A204.1 (cell line): ENCODE measurements around the gene IFITM2.
A peak's percentile ranks its signal among the peaks of the same experiment; 100 is the strongest.
"Not testable (repeated sequence)": the region's sequence is repeated elsewhere in the genome, so short reads cannot be mapped to it uniquely, and the experiment has no call there.

Source experiments
- FAIRE-seq: peaks from 2 replicates; lab custom pipeline; 2012; peaks lifted over from hg19 to GRCh38; lab: Jason Lieb, UNC

Gene IFITM2

DNA sequence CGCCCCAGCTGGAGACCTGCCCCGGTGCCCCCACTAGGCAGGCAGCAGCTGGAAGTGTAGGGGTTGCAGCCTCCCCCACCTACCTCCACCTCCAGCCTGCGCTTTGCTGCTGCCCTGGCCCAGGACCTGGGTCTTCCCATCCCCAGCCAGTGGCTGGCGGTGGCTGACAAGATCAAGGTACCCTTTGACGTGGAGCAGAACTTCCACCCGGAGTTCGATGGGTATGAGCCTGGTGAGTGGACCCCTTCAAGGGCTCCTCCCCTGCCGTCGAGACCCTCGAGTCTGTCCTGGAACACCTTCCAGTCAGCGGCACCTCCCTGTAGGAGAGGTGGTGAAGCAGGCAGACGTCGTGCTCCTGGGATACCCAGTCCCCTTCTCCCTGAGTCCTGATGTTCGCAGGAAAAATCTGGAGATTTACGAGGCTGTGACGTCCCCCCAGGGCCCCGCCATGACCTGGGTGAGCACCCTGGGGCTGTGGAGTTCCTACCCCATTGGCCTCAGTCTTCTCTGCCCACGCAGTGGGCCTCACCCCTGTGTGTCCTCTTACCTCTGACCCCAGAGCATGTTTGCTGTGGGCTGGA lies 14.3 kb upstream of the IFITM2 start:
- no peak for FAIRE-seq

GRCh38 chr11:293852-294661 lies 13.6 kb upstream of the IFITM2 start:
- FAIRE-seq: no peak

GRCh38 chr11:294780-295179 lies 12.8 kb upstream of the IFITM2 start:
- no peak for FAIRE-seq

DNA sequence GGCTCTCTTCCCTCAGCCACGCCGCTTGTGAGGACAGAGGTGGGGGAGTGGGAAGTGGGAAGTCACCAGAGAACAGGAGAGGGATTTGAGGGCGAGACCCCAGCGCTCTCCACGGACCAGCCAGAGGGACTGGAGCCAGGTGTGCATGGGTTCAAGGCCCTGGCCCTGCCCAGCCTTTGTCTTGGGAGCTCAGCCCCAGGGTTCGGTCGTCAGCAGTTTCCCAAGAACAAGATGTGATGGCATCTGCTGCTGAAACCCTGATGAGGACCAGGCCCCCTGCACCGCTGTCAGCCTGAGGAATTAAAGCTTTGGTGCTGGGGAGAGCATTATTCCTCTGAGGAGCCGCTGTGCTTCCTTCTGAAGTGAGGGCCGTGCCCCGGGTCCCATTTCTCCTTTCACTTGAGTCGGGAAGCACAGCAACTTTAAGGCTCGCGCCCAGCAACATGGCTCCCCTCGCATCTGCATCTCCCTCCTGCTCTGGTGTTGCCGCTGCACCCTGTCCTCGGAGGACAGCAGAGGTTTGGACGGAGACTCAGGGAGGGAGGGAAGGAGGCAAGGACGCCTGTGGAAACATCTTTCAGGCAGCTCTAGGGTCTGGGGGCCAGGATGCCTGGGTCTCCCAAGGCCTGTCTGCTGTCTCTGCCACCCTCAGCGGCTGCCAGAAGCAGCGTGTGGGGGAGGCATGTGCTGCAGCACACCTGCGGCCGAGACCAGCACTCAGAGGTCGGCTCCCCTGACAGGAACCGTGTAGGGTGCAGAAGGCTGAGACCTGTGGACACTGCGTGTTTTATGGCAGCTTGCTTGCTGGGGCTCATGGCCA lies 12.1 kb upstream of the IFITM2 start:
- no peak for FAIRE-seq

- no peak for FAIRE-seq
Observed at GRCh38 chr11:296171-297050, 11.2 kb upstream of the IFITM2 start.

DNA sequence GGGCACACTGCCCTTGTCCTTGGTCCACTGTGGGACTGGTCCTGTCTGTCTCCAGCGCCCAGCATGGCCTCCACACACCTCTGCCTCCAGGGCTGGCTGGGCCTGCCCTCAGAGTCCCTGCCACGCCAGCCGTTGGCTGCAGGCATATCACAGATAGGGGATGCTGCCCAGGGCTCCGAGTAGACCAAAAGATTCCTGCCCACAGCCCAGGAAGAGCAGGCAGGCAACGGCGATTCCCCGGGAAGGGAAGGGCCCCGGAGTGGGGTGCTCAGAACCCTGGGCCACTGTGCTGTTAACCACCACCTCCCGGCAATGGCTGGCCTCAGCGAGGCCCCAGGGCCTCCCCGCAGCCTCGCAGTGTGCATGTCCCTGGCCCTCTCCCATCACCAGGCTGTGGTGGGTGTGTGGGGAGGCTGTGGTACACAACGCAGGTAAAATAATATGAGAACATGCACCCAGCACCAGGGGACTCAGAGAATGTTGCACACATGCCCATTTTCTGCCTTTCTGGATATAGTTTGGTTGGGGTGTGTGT lies 10.5 kb upstream of the IFITM2 start:
- no peak for FAIRE-seq

DNA sequence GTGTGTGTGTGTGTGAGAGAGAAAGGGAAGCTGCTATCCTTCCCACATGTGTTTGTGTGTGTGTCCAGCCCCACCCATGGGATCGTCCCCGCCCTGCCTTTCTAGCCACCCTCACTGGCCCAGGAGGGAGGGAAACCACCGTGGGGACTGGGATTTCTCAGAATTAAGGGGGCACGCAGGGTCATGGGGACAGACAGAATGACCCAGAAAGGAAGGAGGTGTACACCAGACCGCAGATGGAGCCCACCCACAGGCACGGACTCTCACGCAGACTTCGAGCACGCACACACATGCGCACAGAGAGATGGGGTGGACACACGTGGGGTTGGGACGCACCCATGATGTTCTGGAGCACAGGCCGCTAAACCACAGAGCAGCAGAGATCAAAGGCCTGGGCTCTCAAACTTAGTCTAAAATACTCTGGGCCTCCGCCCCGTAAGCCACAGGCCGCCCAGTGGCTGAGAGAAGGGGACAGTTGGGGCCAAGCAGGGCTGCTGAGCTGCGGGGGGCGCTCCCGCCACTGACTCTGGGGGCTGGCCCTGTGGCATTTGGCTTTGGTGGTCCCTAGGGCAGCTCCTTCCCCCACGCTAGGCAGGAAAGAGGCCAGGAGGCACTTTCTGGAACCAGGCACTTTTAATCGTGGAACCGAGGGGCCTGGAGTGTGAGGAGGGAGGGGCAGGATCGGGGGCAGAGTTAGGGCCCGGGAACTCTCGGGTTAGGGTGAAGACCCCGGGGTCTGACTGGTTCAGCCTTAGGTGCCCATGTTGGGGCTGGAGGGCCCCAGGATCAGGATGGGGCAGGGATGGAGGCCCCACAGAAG lies 9.8 kb upstream of the IFITM2 start:
- FAIRE-seq: no peak

DNA sequence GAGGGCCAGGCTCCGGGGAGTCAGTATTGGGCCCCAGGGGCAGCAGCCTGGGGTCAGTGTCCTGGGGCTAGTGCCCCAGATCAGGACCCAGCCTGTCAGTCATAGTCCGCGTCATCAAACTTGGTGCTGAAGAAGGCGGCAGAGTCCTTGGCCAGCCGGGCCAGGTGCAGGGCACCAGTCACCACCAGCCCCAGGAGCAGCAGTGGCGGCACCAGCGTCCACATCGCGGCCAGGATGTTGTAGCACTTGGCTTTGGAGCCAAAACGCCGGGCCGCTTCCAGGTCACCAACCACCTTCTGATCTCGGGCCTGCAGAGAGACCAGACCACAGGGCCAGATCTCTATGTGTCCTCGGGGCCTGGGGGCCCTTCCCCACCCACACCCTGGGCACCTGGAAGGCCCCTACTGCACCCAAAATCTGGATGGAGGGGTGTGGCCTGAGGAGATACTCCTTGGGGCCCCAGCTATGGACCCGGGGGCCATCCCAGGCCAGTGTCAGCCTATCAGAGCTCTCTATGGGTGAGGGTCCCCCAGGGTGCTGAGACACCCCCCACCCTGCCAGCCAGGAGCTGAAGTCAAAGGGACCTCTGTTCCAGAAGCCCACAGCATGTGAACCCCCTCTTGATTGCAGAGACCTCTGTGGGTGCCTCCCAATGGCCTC lies 9.1 kb upstream of the IFITM2 start:
- FAIRE-seq: no peak

DNA sequence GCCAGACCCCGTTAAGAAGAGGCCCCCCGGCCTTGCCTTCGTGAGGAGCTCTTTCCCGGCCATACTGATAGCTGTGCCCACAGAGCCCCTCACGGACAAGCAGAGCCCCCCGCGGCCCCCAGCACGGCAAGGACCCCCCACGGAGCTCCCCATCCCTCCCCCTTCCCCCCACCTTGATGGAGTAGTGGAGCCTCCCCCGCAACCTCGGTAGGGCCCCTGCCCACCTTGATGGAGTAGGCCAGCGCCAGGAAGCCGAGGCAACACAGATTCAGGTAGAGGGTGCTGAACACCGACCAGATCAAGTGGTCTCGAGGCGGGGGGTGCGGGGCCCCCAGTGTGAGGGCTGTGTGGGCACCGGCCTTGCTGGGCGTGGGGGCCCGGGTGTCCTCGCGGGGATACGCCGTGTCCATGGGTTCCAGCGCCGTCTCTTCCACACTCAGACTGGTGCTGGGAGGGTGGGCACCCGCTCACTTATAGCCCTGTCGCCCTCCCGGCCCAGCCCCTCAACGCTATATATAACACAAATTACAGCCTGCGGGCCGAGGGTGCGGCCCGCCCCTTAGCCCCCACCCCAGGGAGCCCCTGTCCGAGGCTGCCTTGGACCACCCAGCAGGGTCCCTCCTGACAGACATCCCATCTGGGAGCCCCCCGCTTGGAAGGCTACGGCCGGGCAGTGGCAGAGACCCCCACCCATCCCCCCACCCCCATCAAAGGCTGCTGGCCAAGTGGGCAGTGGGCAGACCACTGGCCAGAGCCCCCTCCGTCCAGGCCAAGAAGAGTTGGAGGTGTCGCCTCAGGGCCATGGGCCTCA lies 8.3 kb upstream of the IFITM2 start, which contains the start of gene IFITM5:
IFITM5 (minus strand) TSS at position 446 of the 811 bp plus-strand sequence; CDS start at position 410, 36 bp downstream.
- FAIRE-seq: no peak

DNA sequence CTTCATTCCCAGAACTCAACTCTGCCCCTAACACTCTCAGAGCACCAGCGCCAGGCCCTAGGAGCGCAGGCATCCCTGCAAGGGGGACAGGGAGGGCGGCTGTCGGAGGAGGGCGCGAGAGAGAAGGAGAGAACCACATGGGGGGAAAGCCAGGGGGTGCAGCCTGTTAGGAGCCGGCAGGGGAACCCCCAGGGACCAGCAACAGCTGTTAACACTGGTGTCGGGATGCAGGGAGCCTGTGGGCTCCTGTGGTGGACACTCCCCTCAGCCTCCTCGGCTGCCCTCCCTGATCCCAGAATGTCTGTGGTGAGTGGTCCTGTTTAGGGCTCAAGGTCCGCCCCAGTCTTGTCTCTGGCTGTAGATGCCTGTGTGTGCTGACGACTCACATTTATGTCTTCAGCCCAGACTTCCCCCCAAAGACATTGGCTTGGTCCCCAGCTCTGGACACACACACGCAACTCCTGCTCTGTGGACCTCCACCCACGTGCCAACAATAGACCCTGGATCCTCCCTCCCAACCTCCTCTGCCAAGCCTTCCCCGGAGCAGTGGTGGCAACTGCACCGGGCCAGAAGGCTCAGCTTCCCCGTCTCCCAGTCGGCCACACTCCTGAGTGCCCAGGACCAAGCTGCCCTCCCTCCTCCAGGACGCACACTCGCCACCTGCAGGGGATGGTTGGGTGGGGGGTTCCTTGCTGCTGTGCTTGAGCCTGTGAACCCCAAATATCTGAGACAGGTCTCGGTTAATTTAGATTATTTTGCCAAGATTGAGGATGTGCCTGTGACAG lies 7.5 kb upstream of the IFITM2 start:
- no peak for FAIRE-seq

- no peak for FAIRE-seq
Observed at GRCh38 chr11:303363-303762, 4.3 kb upstream of the IFITM2 start.

- no peak for FAIRE-seq
Observed at GRCh38 chr11:304061-304506, 3.5 kb upstream of the IFITM2 start.

DNA sequence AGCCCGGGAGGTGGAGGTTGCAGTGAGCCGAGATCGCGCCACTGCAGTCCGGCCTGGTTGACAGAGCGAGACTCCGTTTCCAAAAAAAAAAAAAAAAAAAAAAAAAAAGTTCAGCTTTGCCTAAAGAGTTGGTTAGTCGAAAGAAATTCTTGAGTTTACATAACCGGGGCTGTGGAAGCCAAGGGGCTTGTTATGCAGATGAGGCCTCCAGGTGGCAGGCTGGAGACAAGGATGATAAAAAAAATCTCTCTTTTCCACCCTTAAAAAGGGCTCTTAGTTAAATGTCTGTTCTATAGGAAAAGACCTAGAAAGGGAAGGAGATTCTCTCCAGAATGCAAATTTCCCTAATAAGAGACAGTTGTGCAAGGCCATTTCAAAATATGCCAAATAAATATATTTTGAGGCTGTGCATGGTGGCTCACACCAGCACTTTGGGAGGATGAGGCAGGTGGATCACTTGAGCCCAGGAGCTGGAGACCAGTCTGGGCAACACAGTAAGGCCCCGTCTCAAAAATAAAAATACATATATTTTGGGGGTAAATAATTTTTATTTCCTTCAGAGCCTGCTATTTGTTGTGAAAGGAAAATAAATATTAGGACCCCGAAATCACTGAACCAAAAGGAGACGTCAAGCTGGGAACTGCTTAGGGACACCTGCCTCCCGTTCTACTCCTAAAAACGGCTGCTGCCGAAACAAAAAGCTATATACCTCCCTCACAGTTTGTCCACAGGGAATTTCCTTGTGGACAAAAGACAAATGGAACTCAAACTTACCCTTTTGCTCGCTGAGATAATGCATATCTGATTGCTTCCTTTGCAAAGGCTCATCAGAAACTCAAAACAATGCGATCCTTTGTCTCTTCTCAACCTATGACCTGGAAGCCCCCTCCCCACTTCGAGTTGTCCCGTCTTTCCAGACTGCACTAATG lies 2.4 kb upstream of the IFITM2 start:
- peak; percentile 89 for FAIRE-seq

DNA sequence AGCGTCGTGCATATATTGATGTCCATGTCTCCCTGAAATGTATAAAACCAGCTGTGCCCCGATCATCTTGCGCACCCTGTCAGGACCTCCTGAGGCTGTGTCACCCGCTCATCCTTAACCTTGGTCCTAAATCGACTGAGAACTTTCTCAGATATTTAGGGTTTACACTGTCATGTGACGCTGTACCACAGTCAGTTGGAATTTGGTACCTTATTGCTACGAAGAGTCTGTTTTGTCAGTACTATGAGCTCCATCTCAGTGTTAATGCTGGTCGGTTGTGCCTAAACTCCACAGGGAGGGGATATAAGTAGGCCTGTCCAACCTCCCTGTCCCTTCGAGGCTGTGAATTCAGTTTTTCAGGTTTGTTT lies 1.8 kb upstream of the IFITM2 start:
- FAIRE-seq: no peak

DNA sequence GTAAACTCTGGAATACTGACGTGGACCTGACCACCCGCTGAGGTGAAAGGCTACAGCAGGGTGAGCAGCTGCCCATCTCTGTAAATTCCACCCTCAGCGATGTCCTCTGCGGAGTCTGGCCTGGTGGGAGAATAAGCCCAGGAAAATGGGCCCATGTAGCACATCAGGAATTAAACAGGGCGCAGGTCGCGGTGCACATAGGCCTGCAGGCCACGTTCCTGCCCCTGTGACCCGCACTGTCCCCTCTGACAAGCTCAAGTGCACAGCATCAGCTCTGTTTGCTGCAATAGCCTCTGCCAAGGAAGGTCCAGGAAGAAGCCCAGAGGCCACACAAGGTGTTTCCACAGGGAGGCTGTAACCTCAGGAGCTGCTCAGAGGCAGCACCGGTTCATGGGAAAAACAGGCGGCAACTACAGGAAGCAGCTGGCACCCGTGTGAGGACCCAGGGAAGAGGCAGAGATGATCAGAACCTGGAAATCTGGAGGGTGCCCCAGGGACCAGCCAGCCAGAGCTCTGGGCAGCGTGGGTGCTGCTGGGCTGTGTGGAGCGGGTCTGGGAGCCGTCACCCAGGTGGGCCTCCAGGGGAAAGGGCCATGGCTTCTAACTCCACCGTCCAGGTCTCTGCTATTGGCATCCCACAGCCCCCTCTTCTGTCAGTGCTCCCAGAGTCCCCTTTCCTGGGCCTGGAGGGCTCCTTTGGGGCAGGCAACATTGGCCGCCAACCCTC lies 808 bp upstream of the IFITM2 start:
- no peak for FAIRE-seq

DNA sequence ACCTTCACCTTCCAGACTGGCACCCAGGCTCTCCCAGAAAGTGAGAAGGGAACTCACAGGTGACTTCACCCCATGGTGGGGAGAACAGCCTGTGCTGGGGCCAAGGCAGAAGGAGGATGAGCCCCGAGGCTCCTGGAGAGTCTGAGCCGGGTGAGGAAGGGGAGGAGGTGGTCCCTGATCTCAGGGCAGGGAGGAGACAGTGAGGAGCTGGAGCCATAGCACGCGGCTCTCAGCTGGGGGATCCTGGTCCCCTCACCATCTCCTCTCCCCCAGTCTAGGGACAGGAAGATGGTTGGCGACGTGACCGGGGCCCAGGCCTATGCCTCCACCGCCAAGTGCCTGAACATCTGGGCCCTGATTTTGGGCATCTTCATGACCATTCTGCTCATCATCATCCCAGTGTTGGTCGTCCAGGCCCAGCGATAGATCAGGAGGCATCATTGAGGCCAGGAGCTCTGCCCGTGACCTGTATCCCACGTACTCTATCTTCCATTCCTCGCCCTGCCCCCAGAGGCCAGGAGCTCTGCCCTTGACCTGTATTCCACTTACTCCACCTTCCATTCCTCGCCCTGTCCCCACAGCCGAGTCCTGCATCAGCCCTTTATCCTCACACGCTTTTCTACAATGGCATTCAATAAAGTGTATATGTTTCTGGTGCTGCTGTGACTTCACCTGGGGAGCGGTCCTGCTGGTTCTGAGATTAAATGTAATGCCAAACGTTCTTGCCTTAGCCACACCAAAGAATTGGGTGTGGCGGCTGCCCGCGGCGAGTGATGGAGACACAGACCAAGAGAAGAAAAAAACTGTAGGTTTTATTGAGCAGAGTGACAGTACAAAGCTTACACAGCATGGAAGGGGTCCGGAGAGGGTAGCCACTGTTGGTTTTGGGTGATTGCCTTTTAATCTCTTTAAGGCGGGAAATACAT lies 1.4 kb downstream of the IFITM2 start:
- not testable (repeated sequence) for FAIRE-seq
